ENCODE measurements around the gene GALNT7.
"Not testable (repeated sequence)": the region's sequence is repeated elsewhere in the genome, so short reads cannot be mapped to it uniquely, and the experiment has no call there.

Gene GALNT7

DNA sequence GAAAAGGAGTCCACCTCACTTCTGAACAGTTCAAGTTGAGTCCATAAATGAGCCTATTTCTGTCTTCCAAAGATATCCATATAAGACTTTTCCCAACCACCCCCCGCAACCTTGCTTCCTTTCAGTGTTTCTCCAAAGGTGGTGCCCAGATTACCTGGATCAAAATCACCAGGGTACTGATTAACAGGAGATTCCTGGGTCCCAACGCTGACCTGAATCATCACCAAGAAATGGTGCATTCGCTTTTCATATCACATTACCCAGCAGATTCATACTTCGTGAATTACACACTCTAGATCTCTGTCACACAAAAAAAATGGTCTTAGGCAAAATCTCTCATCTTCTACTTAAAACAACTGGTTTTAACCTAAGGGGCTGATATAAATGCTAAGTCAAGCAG is 2.1 kb upstream of the GALNT7 start:
- DNase-seq (ENCODE audit: low spot score) = no peak

DNA sequence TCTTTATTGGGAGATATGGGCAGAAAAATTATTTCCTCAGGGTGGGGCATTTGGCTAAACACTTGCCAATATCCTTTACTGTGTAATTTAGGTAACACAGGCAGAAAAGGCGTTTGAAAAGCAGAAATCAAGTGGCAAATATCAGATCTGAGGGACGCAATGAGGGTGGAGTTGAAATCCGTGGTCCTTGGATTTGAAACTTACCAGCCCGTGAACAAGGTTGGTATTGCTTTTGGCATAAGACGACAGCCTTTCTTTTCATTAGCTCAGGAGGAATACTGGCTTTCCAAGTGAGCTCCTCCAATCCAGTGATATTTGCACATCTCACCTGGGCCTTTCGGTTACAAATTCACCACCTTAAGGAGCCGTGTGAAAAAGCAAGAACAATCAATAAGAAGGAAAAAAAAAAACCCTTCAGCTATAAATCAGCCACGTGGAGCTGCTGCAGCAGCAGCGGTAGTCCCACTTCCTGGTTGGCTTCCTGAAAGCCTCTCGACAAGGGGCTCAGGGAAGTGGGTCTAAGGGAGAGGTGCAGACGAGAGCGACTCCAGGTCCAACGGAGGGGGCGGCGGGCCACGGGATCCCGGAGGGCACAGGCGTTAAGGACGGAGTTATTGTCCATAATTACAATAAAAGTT is 734 bp upstream of the GALNT7 start:
- peak; percentile 72 for DNase-seq (ENCODE audit: low spot score)

DNA sequence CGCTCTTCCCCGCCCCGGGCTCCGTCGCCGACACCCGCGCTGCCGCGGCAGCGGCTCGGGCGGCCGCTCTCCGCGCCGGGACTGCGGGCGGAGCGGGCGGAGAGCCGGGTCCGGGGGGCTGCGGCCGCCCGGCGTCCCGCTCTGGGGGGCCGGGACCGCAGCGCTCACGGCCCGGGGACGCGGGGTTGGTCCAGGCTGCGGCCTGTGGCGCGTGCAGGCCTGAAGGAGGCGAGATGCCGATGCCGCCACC is 492 bp downstream of the GALNT7 start:
- DNase-seq (ENCODE audit: low spot score) = no peak

DNA sequence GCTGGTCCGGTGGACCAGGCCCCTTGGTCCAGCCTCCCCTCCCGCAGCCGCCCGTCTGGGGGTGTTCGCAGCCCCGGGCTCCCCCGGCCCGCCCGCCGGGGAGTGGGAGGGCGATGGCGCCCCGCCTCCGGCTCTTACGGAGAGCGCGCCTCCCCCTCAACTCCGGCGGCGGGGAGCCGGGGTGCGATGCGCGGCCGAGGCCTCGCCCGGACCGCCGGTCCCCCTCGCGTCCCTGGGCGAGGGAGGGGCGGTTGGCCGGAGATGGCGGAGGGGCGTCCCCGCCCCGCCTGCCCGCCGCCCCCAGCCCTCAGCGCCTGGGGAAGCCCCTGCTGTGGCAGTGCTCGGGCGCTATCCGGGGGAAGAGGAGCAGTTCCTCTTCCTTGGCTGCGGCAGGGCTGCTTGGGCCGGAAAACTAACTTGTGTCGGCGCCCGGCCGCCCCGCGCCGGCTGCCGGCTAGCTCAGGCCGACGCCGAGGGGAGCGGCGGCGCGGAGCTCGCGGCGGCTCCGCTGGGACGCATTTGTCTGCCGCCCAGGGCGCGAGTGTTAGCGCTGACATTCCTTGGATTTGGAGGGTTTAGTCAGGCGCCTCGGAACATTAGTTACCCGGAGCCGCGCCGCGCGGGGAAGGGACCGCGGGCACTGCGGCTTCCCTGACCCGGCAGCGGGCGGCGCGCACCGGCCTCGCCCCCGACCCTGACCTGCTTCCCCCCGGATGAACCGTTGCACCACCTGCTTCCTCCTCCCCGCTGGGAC is 994 bp downstream of the GALNT7 start:
- peak; percentile 57 for DNase-seq (ENCODE audit: low spot score)

DNA sequence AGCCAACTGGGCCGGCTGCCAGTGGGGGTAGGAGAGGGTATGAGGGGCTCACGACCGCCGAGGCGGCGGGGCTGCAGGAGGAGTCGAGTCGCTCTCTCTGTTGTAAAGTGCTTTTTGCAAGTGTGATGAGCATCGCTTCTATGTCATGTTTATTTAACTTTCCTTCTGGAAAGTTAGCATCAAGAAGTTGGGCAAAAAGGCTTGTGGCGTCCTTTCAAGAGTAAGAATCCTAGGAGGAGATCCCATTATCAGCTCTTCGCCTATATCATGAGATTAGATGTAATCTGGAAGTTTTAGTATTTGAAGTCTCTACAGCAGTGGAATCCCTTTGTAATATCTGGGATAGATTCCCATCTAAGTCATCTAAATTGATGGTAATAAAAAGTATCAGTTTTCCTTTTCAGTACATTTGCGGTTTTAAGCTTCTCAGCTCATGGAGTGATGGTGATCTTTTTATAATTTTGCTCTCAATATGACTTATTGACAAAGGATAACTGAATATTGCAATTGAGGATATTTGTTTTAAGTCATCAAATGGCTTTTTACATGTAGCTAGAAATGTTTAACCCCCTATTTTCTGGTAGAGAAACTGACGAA is 1.7 kb downstream of the GALNT7 start:
- no peak for DNase-seq (ENCODE audit: low spot score)

DNA sequence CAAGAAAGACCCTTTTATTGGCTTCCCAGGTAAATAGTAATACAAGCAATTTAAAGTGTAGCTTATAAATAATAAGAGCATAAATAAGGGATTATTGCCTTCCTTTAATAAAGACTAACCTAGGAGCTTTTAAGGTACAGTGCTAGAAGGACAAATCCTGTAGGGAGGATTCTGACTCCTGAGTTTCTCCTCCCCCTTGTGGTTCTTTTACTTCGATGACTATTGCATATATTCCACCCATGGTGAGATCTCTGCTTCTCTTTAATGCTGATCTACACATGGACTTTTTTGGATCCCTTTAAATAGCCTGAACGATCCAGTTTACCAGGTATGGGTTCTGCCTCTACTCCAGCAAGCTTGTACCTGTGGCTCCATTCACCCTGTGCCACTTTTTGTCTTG is 2.5 kb downstream of the GALNT7 start:
- DNase-seq (ENCODE audit: low spot score) = peak; percentile 27

DNA sequence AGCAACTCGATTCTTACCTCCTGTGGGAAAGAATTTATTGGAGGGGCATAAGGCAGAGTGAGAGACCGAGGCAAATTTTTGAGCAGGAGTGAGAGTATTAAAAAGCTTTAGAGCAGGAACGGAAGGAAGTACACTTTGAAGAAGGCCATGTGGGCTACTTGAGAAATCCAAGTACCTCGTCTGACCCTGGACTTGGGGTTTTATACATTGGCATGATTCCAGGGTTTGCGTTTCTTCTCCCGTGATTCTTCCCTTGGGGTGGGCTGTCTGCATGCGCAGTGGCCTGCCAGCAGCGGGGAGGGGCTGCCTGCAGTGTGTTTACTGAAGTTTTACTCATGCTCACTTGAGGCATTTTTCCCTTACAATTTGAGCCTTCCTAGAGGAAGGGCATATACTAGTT is 3.4 kb downstream of the GALNT7 start:
- DNase-seq (ENCODE audit: low spot score) = no peak

DNA sequence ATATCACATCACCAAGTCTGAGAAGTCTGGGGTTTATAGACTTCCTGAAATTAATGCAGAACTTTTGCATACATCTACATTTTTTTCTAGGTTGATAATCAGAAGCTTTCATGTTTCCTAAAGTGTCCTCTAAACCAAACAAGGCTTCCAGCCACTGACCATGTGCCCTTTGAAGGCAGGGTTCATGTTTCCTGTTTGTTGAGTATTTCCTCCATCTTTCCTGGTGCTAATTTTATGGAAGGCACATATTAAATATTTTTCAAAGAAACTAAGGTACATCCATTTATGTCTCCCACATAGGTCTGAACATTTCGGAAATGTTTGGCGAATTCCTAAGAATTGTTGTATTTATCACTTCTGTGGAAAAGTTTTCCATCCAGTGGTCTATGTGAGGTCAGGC is 5.6 kb downstream of the GALNT7 start:
- DNase-seq (ENCODE audit: low spot score) = no peak

DNA sequence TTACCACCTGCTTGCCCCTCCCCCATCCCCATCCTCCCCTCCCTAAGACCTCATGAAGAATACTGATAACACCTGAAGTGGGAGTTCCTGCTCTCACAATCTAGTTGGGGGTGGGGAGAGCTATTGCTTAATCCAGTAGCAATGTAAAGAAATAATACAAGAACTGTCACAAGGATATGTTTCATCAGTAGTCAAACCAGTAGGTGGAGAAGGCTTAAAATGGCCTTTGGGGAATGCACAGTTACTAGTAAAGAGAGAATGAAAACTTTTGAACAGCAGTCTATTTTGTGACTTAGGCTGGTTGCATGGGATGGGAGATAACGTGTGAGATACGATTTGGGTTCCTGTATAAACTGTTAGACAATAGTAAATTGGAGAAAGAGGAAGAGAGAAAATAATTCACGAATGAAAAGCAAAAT is 6.0 kb downstream of the GALNT7 start:
- DNase-seq (ENCODE audit: low spot score) = no peak

DNA sequence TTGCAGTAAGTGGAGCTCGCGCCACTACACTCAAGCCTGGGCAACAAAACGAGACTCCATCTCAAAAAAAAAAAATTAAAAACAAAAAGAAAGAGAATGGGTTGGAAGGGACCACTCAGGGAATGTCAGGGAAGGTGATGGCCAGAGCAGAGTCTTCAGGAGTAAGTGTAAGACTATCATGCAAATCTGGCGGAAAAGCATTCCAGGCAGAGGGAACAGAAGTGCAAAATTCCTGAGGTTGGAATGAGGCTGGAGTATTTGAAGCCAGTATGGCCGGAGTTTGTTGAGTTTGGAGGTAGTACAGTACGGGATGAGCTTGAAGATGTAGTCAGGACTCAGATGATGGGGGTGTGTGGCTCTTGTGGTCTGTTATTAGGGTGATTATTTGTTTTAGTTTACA is 7.4 kb downstream of the GALNT7 start:
- no peak for DNase-seq (ENCODE audit: low spot score)

DNA sequence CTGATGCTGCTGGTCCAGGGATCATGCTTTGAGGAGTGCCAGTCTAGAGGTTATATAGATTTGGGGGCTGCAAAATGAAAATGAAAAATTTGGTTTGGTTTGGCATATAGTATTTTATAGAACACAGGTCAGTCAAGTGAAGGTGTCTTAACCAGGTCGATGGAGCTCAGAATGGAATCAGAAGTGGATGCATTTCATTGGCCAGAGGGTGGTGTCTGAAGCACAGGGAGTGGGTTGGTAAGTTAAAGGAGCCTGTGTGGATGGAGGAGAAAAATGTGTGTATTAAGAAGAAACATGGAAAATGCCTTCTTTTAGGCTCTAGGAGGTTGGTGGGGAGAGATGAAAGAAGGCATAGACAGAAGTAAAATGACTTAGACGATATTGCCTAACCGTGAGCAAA is 8.6 kb downstream of the GALNT7 start:
- DNase-seq (ENCODE audit: low spot score) = no peak

DNA sequence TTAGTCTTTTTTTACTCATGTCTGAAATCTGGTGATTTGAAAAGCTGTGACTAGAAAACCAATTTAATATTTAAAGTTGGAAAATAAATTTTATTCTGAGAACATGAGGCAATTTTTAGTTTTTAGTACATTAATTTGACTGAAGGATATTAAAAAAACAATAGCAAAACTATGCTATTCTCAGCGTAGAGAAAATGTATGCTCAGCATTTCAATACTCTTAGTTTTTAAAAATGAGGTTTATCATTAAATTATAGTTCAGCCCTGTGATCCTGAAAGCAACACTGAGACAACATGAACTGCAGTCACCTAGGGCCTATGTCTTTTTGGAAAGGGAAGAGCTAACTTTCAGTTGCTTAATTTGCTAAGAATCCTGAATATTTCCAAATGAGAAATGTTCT is 9.5 kb downstream of the GALNT7 start:
- DNase-seq (ENCODE audit: low spot score) = no peak

DNA sequence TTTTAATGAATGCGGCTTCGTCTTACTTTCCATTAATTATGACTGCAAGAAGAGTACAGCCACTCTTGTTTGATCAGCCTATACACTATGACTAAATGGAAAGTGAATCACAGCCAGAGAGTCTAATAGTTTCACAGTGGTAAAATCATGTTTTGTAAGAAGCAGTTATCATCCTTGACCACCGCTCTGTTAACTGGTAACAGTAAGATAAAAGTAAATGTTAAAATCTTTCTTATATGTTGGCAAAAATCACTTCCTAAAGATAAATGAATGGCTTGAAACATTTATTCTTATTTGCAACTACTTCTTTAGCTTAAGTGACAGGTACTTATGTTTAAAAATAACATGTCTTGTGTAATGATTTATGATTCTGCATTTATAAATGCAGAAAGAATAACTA is 13.2 kb downstream of the GALNT7 start:
- DNase-seq (ENCODE audit: low spot score) = no peak

DNA sequence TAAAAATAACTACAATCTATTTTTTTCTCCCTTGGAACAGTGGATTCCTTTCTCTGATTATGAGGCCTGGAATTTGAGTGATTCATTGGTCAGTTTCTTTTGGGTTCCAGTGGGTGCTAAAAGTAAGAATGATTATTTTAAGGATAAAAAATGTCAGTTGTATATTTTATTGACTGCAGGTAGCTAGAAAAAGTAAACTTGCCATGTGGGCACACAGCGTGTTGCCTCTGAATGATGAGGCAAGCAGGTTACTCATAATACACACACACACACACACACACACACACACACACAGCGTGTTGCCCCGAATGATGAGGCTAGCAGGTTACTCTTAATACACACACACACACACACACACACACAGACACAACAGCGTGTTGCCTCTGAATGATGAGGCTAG is 13.8 kb downstream of the GALNT7 start:
- DNase-seq (ENCODE audit: low spot score) = no peak

DNA sequence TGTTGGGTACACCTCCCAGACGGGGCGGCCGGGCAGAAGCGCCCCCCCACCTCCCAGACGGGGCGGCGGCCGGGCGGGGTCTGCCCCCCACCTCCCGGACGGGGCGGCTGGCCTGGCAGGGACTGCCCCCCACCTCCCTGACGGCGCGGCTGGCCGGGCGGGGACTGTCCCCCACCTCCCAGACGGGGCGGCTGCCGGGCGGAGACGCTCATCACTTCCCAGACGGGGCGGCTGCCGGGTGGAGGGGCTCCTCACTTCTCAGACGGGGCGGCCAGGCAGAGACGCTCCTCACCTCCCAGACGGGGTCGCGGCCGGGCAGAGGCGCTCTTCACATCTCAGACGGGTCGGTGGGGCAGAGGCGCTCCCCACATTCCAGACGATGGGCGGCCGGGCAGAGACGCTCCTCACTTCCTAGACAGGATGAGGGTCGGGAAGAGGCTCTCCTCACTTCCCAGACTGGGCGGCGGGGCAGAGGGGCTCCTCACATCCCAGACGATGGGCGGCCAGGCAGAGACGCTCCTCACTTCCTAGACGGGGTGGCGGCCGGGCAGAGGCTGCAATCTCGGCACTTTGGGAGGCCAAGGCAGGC is 15.1 kb downstream of the GALNT7 start:
- not testable (repeated sequence) for DNase-seq (ENCODE audit: low spot score)

DNA sequence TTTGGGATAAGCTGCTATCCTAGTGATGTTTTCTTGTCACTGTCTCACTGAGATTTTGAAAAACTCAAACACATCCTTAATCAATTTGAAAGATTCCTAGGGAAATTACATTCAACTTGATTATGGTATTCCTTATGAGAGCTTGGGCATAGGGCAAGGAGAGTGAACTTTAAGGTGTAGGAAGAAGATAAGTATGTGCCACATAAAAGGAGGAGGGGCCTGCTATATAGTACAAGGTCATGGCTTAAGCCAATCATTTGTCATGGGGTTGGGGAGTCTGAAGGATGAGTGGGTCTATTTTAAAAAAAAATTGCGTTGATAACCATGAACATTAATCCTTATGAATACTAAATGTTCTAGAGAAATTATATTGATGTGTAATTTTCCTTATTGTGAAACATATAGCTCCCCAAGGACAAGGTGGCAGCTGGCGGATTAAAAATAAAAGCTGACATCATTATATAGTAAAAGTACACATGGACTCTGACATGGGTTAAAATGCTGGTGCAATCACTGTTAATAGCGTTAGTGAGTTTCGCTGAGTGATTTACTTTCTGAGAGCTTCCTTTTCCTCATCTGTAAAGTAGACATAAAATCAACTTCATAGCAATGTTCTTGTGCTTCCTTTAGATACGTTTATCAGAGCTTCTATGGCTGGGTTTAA is 17.4 kb downstream of the GALNT7 start:
- DNase-seq (ENCODE audit: low spot score) = no peak

DNA sequence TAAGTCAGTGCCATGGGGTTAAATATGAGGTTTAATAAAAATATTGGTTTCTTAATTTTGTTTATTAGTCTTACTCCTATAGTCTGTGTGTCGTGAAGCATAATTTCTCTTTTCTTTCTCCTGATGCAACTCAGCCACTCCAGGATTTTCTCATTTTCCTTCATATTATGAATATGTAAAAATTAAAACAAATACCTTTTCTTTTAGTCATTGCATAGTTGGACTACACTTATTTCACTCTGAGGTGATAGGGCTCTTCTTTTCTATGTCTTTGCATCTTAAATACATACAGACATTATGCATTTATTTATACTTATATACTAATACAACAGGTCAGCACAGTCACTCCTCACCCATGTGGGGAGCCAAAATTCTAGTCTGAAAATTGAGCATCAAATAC is 19.1 kb downstream of the GALNT7 start:
- no peak for DNase-seq (ENCODE audit: low spot score)

DNA sequence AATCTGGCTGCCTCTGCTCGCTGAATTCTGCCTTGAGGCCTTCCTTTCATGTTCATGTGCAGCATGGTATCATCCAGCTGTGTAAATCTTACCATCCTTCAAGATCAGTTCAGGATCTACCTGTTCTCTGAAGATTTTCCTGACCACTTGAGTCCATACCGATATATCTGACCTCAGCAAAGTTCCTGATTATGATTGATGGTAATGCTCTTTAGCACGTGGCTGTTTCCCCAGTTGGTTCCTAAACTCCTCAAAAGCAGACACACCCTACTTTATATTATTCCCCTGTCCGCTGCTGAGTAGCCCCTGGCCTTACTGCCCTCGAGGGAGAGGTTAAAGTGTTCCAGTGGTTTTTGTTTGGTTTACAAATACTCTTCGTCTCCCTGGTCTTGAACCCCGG is 20.0 kb downstream of the GALNT7 start:
- no peak for DNase-seq (ENCODE audit: low spot score)

DNA sequence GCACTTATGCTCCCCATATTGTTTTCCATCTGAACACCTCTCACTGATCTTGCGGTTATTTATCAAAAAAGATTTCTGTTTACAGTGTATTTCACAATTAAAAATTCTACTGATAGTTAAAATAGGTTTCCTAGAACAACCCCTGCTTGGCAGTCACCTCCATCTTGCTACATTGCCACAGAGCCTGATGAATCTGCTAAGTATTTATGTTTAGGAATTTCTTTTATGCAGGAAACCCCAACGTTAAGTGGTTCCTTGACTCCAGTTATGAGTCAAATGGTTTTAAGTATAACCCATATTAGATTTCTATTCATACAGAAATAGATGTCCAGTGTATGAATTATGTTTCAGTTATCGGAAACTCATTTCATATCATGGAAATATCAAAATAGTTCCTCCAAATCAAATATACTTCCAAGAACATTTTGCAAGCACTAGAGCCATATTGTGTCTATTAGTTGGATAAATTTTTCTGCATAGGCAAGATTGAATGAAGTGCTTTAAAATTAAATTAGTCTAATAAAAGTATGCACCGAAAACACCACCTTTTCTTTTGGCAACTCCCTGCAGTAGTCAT is 20.6 kb downstream of the GALNT7 start:
- no peak for DNase-seq (ENCODE audit: low spot score)

DNA sequence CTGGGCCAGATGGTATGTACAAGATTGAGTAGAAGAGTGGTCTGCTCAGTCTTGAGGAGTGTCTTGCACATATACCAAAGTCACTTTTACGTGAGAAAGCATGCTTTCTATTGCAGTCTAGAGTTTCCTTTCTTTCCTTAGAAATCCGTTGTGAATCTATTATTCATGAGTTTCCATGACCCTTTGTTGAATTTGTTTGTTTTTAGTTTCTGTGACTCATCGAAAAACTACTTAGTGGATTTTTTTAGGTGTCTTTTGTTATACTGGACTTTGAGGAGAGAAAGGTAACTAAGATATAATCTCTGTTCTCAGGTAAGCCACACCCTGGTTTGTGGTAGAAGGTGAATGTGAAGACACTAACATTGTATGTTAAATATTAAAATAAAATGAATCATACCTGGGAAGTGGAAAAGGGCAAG is 23.0 kb downstream of the GALNT7 start:
- no peak for DNase-seq (ENCODE audit: low spot score)

DNA sequence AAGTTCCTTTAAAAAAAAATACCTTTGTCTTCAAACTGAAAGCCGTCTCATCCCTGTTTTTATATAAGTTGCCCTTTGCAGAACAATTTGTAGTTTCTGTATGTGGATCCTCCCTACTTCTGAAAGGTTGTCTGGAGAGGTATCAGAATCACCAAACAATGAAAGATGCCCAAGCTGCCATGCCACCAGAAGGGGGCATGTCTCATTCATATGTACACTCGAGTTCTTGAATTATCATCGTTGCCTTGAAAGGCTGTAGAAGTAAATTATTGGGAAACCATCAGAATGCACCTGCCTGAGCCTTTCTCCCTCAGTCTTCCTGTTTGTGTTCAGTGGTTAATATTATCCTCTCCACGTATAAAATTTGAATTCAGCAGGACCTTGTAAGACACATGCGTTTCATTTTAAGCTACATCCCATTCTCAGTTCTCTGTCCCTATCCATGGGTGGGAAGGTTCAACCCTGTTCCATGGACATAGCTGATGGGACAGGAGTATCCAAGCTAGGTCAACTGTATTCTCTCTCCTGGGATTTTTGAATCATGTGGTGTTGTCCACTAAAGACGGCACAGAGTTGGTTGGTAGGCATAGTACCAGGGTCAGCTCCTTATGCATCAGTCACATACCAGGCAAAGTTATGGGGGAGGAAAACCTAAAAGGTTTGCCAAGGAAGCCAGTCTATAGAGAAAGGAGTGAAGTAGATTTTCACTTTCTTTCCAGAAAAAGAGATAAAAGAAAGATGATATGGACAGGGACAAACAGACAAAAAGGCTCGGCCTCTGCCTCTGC is 24.0 kb downstream of the GALNT7 start:
- DNase-seq (ENCODE audit: low spot score) = no peak
